Measurements from ENCODE around the gene SH2D3C.

GRCh38 chr9:127822108-127822507, 43.6 kb upstream of the SH2D3C start:
- TF ChIP-seq, protein P1, sequence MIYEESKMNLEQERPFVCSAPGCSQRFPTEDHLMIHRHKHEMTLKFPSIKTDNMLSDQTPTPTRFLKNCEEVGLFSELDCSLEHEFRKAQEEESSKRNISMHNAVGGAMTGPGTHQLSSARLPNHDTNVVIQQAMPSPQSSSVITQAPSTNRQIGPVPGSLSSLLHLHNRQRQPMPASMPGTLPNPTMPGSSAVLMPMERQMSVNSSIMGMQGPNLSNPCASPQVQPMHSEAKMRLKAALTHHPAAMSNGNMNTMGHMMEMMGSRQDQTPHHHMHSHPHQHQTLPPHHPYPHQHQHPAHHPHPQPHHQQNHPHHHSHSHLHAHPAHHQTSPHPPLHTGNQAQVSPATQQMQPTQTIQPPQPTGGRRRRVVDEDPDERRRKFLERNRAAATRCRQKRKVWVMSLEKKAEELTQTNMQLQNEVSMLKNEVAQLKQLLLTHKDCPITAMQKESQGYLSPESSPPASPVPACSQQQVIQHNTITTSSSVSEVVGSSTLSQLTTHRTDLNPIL (CRISPR knock-in tag; IDR thresholded peaks at IDR 0.05; ENCODE audit: low read depth): no peak
- TF ChIP-seq ZFP30 (CRISPR knock-in tag; IDR thresholded peaks at IDR 0.05) (no peak), RARB (CRISPR knock-in tag; IDR thresholded peaks at IDR 0.05) (no peak), OSR1 (CRISPR knock-in tag; IDR thresholded peaks at IDR 0.05) (no peak), ZC3H10 (CRISPR knock-in tag; IDR thresholded peaks at IDR 0.05) (no peak), PPARA (CRISPR knock-in tag; IDR thresholded peaks at IDR 0.05; ENCODE audit: borderline replicate concordance) (no peak), PATZ1 (CRISPR knock-in tag; IDR thresholded peaks at IDR 0.05; ENCODE audit: borderline replicate concordance) (no peak), TCF4 (CRISPR knock-in tag; IDR thresholded peaks at IDR 0.05; ENCODE audit: borderline replicate concordance) (no peak), CSDC2 (CRISPR knock-in tag; IDR thresholded peaks at IDR 0.05) (no peak), ZNF70 (CRISPR knock-in tag; IDR thresholded peaks at IDR 0.05) (no peak), ARNTL (CRISPR knock-in tag; IDR thresholded peaks at IDR 0.05; ENCODE audit: borderline replicate concordance, low read depth) (no peak)
